ENCODE results near the gene TTLL7.
"Not testable (repeated sequence)": the region's sequence is repeated elsewhere in the genome, so short reads cannot be mapped to it uniquely, and the experiment has no call there.

TTLL7 gene

DNA sequence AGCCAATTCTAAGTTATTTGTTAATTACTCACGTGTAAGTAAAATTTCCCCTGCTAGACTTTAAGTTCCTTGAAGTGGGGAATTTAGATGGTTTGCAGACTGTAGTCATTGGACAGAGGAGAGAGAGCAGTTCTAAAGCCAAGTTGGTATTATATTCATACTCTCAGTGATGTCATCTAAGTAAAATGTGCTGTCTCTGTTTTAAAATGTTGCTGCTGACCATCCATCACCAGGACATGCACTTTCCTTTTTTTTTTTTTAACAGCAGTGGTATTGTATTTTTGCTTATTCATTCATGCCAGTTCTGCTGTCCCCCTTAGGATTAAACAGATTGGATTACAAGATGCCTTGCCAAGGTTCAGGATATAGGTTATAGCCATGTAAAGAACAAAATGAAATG, 2.3 kb downstream of the TTLL7 start:
- DNase-seq (ENCODE audit: low read depth in 1 of 2, low spot score in 1 of 2), result no peak

- DNase-seq (ENCODE audit: low read depth in 1 of 2, low spot score in 1 of 2), result no peak
Measured at GRCh38 chr1:83996191-83996590, 2.7 kb downstream of the TTLL7 start.

GRCh38 chr1:83995649-83996048, 3.3 kb downstream of the TTLL7 start:
- no peak for DNase-seq (ENCODE audit: low read depth in 1 of 2, low spot score in 1 of 2)

GRCh38 chr1:83994111-83994510, 4.8 kb downstream of the TTLL7 start:
- no peak for DNase-seq (ENCODE audit: low read depth in 1 of 2, low spot score in 1 of 2)

- DNase-seq (ENCODE audit: low read depth in 1 of 2, low spot score in 1 of 2), result no peak
Measured at GRCh38 chr1:83990734-83991133, 8.2 kb downstream of the TTLL7 start.

DNA sequence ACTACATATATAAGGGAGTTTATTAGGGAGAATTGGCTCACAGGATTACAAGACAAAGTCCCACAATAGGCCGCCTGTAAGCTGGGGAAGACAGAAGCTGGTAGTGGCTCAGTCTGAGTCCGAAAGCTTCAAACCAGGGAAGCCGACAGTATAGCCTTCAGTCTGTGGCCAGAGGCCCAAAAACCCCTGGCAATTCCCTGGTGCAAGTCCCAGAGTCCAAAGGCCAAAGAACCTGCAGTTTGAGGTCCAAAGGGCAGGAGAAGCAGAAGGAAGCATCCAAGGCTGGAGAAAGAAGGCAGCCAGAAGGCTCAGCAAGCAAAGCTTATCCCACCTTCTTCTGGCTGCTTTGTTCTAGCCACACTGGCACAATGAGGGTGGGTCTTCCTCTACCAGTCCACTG, 13.9 kb downstream of the TTLL7 start:
- no peak for DNase-seq (ENCODE audit: low read depth in 1 of 2, low spot score in 1 of 2)

GRCh38 chr1:83983918-83984317, 15.0 kb downstream of the TTLL7 start:
- DNase-seq (ENCODE audit: low read depth in 1 of 2, low spot score in 1 of 2), result not testable (repeated sequence)

DNA sequence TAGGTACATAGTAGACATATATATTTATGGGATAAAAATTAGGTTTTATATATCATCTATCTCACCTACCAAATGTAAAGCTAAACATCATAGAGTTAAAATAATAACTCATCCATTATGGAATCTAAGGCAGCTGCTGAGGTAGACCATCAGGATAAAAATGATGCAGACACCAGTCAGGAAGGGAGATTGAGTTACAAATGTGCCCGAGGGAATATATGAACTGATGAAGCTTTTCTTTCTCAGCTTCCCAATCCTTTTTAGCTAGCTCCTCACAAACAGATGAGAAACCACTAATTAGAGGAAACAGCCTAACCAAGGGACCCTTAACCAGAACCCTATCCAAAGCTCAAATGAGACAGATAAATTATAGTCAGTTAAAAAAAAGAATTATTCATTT, 20.9 kb downstream of the TTLL7 start:
- DNase-seq (ENCODE audit: low read depth in 1 of 2, low spot score in 1 of 2), result no peak

DNA sequence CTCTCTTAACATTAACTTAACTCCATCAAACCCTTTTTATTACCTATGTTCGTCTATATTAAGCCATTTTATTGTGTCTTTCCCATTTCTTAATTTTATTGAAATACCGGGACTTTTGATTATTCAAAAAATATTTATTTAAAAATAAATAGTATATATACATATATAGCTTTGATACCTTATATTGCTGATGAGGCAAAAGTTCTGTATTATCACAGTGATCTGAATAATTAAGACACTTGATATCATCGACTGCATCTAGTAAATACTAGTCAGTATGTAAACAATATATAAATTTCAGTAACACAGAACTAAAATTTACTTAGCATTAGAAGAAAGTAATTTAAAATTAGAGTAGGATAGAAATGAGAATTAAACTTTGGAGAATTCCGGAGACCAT, 22.0 kb downstream of the TTLL7 start:
- no peak for DNase-seq (ENCODE audit: low read depth in 1 of 2, low spot score in 1 of 2)

DNA sequence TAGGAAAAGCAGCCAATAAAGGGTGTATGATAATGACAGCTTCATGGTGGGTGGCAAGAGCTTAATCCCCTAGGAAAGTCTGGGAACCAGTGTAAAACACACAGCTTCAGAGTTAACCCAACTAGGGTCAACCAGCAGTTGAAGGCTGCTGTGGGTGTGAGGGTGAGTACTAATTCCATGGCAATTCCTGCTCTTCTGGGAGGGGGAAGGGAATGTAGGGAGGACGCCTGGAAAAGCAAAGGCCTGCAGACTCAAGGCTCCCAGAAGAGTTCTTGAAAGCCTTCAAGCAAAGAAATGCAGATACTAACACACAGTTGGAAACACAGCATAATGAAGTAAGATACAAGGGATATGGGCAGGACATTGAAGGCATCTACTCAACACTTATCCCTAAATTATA, 28.1 kb downstream of the TTLL7 start:
- DNase-seq (ENCODE audit: low read depth in 1 of 2, low spot score in 1 of 2), result no peak

GRCh38 chr1:83970114-83970513, 28.8 kb downstream of the TTLL7 start:
- no peak for DNase-seq (ENCODE audit: low read depth in 1 of 2, low spot score in 1 of 2)

GRCh38 chr1:83967336-83967735, 31.6 kb downstream of the TTLL7 start:
- no peak for DNase-seq (ENCODE audit: low read depth in 1 of 2, low spot score in 1 of 2)

GRCh38 chr1:83964153-83964552, 34.8 kb downstream of the TTLL7 start:
- DNase-seq (ENCODE audit: low read depth in 1 of 2, low spot score in 1 of 2), result no peak

DNA sequence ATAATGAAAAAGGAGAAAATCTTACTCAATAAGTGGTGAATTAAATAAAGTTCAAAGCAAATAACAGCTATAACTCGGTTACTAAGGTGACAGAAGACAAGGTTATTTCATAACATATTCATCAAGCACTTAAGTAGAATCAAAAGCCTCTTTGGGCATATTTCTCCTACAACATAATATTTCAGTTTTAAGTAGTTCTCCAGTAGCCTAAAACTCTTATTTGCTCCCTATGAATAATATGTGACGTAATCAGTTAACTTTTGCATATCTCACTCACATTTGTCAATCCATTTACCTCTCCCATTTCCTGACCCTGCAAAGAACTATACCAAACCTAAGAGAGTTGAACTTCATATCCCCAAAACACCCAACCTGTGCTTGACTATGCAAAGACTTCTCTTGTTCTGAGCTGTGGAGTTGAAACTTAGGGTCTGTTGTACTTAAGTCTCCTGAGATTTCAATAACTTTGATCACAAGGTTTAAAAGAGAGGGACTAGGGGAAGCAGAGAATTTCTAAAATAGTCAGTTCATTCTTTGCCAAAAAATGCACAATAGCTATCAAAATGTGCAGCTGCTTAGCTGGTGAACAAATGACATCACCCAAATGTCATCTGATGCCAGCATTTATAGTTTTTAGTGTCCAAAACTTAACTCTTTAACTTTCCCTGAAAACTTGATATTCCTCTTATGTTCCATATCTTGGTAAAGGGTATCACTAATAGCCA, 37.2 kb downstream of the TTLL7 start:
- DNase-seq (ENCODE audit: low read depth in 1 of 2, low spot score in 1 of 2), result no peak

GRCh38 chr1:83960669-83961277, 38.2 kb downstream of the TTLL7 start:
- no peak for DNase-seq (ENCODE audit: low read depth in 1 of 2, low spot score in 1 of 2)

DNA sequence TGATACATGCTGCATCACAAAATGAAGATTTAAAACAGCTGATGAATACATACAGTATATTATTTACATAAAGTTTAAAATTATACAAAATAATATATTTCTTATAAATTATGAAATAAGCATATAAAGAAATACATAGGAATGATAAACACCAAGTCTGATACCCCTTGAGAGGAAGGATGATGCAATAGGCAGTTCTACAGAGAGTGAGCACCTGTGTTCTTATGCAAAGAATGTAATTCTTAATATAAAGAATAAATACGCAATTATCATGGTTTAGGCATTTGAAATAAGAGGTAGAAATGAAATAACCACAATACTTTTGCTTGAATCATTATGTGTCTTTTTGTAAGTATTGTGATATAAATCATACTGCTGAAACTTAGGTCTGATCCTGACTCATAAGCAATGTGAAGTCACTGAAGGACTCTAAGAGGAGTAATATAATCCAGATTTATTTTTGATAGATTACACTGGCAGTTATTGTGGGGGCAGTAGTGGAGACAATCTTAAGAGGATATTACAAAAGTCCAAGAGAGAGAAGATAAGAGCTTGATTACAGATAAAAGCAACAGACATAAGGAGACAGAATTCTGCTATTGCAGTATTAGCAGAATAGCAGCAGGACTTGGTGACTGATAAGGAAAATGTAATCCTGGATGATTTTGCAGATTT, 39.0 kb downstream of the TTLL7 start:
- DNase-seq (ENCODE audit: low read depth in 1 of 2, low spot score in 1 of 2), result no peak

GRCh38 chr1:83958704-83959103, 40.2 kb downstream of the TTLL7 start:
- DNase-seq (ENCODE audit: low read depth in 1 of 2, low spot score in 1 of 2), result no peak

DNA sequence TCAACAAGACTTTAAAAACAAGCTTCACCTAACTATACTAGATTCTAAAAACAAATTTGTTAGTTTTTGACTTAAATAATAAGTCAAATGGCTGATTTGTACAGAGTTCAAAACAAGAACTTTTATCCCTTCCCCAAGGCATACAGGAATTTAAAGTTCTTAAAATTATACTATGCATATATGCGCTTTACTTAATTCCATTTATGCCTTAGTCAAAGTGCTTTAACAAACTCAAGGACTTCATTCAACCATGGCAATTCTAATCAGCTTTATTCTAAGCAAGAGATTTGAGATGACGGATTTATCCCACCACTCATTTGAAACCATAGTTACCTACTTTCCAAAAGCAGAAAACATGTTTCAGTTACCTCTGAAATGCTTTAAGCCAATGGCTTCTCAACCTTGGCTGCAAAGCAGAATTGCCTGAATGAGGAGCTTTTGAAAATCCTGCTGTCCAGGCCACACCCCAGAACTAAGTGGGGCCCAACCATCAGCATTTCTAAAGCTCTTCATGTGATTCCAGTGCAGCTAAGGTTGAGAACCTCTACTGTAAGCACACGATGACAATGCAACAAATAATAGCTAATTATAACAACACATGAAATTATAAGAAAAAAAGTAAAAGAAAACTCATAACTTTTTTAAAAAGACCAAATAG, 44.6 kb downstream of the TTLL7 start:
- no peak for DNase-seq (ENCODE audit: low read depth in 1 of 2, low spot score in 1 of 2)

DNA sequence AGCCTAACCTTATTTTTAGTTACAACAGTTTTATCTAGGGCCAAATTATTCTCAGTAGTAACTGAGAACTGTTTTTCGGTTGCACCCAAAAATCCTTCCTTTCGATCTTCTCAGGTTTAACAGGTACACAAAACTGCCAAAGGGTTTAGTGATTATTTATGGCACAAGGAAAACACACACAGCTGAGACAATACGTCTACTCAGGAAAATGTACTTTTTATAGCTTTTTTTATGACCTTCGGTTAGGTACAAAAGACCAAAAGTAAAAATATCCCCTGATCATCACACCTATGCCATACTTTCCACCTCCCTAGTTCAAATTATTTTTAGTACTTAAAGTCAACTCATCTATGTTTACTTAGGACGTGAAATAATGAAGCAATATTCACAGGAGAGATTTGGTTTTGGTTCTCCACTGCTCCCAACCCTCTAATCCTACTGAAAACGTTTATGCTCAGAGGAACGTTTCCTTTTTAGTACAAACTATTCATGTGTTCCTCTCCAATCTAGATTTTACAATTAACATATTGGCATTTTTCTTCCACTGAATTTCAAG, 48.7 kb downstream of the TTLL7 start:
- no peak for DNase-seq (ENCODE audit: low read depth in 1 of 2, low spot score in 1 of 2)

DNA sequence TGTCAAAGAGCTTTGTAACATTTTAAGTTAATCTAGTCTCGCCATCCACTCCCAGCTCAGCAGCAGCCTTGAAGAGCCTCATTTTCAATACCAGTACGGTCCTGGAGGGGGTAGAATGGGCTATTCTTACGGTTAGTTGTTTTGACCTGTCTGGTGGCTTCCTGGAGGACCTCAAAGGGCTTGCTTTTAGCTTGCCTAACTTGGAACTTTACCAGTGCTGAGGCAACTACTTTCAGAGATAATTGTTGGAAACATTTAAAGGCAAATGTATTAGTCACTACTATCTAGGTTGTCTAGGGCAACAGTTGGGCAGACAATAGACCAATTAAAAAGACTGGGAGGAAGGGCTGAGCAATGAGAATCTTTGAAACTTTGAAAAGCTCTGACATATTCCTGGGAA, 56.0 kb downstream of the TTLL7 start:
- no peak for DNase-seq (ENCODE audit: low read depth in 1 of 2, low spot score in 1 of 2)

- DNase-seq (ENCODE audit: low read depth in 1 of 2, low spot score in 1 of 2), result no peak
Measured at GRCh38 chr1:83934550-83934949, 64.4 kb downstream of the TTLL7 start.

DNA sequence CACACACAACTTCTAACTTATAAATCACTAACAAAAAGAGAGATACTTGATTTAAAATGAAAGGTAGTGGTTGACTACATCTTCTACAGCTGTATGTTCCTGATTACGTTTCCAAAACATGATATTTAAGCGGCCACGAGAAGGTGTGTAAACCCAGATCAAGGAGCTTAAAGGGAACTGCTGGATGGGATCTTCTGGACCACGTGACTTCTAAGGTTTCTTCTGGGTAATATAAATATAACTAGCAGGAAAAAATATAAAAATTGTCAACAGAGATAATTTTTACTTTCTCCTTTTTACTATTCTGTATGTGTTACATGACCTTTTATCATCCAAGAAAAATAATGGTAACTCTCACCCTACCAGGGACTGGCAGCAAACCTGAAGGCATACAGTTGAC, 66.2 kb downstream of the TTLL7 start:
- no peak for DNase-seq (ENCODE audit: low read depth in 1 of 2, low spot score in 1 of 2)

All from stimulated activated CD4-positive, alpha-beta T cell treated with anti-CD3 and anti-CD28 coated beads, Interleukin-15, amount 100 ng/mL, for 1 hour (primary cell).